ENCODE results near the gene MIER1. TPM values are rescaled to one million over a fixed set of nuclear protein-coding genes. Genes with fewer than 3 reads are reported as not detected.

The MIER1 gene
- total RNA-seq, 1 donor from 2014 or later, result 39.2 TPM

- peaks cover 75% of the 10 kb centered on the region for H3K4me1 Mint-ChIP-seq
- POLR2A ChIA-PET, result interaction anchor here (0.6 to 1.5 kb wide), 3 partner anchors 9 to 596 kb away, joined by 5 to 7 read pairs (median 6); partner anchors contain the start of genes DNAI4, MIER1 and SLC35D1
- H3K36me3 Mint-ChIP-seq (ENCODE audit: low read depth), result peaks cover 11% of the 10 kb centered on the region
- no peaks in the 10 kb centered on the region for H3K27me3 Mint-ChIP-seq
- no peak for ATAC-seq (ENCODE audit: low read depth)
- TF ChIP-seq CTCF (IDR thresholded peaks at IDR 0.05), result no peak
- intact Hi-C loops (cut with micrococcal nuclease), result no loop called here
- H3K27ac Mint-ChIP-seq, result no peak overlapping the region
- CTCF ChIA-PET, result interaction anchor here (1.5 kb wide), 1 partner anchor 215 kb away, joined by 3 read pairs; no protein-coding TSS in a partner anchor
- no peak for DNase-seq
- H3K4me3 Mint-ChIP-seq, result no peak overlapping the region
- no peaks in the 10 kb centered on the region for H3K9me3 Mint-ChIP-seq
Measured at GRCh38 chr1:66933887-66934700, 9.3 kb downstream of the MIER1 start.

- ATAC-seq (ENCODE audit: low read depth), result no peak
- CTCF ChIA-PET, result no interaction called here
- no peak for DNase-seq
- no peak overlapping the region for H3K27ac Mint-ChIP-seq
- intact Hi-C loops (cut with micrococcal nuclease), result loop anchor here (5.0 kb wide), 1 partner anchor 60 kb away; no protein-coding TSS in a partner anchor
- POLR2A ChIA-PET, result no interaction called here
- peaks cover 33% of the 10 kb centered on the region for H3K36me3 Mint-ChIP-seq (ENCODE audit: low read depth)
- H3K4me1 Mint-ChIP-seq, result peaks cover 57% of the 10 kb centered on the region
- no peaks in the 10 kb centered on the region for H3K9me3 Mint-ChIP-seq
- no peaks in the 10 kb centered on the region for H3K27me3 Mint-ChIP-seq
- H3K4me3 Mint-ChIP-seq, result no peak overlapping the region
- no peak for TF ChIP-seq CTCF (IDR thresholded peaks at IDR 0.05)
Measured at GRCh38 chr1:66937529-66938234, 12.9 kb downstream of the MIER1 start.

GRCh38 chr1:66938613-66939012 is 13.8 kb downstream of the MIER1 start:
- Mint-ChIP-seq H3K27me3 (no peaks in the 10 kb centered on the region), H3K27ac (no peak overlapping the region), H3K9me3 (no peaks in the 10 kb centered on the region), H3K4me1 (peaks cover 51% of the 10 kb centered on the region), H3K4me3 (no peak overlapping the region), H3K36me3 (ENCODE audit: low read depth) (peaks cover 36% of the 10 kb centered on the region)
- DNase-seq, result no peak
- intact Hi-C loops (cut with micrococcal nuclease), result loop anchor here (5.0 kb wide), 1 partner anchor 59 kb away; no protein-coding TSS in a partner anchor
- TF ChIP-seq CTCF (IDR thresholded peaks at IDR 0.05), result no peak
- CTCF ChIA-PET, result no interaction called here
- ATAC-seq (ENCODE audit: low read depth), result no peak
- POLR2A ChIA-PET, result no interaction called here

GRCh38 chr1:66940981-66941380 is 16.2 kb downstream of the MIER1 start:
- DNase-seq (no peak), ATAC-seq (ENCODE audit: low read depth) (no peak)
- Mint-ChIP-seq H3K4me3 (no peak overlapping the region), H3K4me1 (peaks cover 30% of the 10 kb centered on the region), H3K27ac (no peak overlapping the region), H3K36me3 (ENCODE audit: low read depth) (peaks cover 39% of the 10 kb centered on the region), H3K9me3 (no peaks in the 10 kb centered on the region), H3K27me3 (no peaks in the 10 kb centered on the region)
- POLR2A ChIA-PET, result interaction anchor here (1.0 kb wide), 1 partner anchor 17 kb away, joined by 3 read pairs; the partner anchor contains the start of genes DNAI4 and MIER1
- intact Hi-C loops (cut with micrococcal nuclease), result loop anchor here (1.0 kb wide), 1 partner anchor 8 kb away; no protein-coding TSS in a partner anchor
- TF ChIP-seq CTCF (IDR thresholded peaks at IDR 0.05), result no peak
- CTCF ChIA-PET, result no interaction called here

Data from activated B cell treated with CpG ODN at 0.5 μM for 24 hours (primary cell).